Measurements from ENCODE around the gene IQSEC1.

DNA sequence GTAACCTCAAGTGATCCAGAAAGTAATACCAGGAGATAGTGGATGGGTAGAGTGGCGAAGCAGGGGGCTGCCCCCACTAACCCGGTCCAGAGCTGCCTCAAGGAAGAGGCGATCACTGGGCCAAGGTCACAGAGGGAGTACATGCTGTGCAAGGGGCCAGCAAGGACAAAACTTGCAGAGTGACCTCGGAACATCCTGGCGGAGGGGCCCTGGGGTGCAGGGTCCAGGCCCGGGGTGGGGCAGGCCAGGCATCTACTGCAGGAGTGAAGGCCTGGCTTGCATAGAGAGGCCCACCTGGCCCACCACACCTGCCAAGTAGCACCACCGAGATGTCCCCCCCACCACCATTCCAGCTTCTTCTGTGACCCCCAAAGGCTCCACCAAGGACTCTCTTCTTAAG, 17.6 kb downstream of the IQSEC1 start:
- TF ChIP-seq CTCF (IDR thresholded peaks at IDR 0.05) (no peak), NR3C1 (IDR thresholded peaks at IDR 0.05) (no peak), EP300 (IDR thresholded peaks at IDR 0.05) (no peak), RAD21 (conservative IDR thresholded peaks at IDR 0.05 in 1 of 2, IDR thresholded peaks at IDR 0.05 in 1 of 2) (no peak), MAFK (IDR thresholded peaks at IDR 0.05; ENCODE audit: partially characterized antibody) (no peak), POLR2A (IDR thresholded peaks at IDR 0.05; ENCODE audit: low read length) (no peak), BHLHE40 (IDR thresholded peaks at IDR 0.05; ENCODE audit: low read depth, low read length) (no peak), KDM1A (IDR thresholded peaks at IDR 0.05; ENCODE audit: low read depth) (no peak), HOXA7 (CRISPR knock-in tag; IDR thresholded peaks at IDR 0.05) (no peak), HOXB13 (CRISPR knock-in tag; IDR thresholded peaks at IDR 0.05; ENCODE audit: low read depth) (no peak), ZSCAN20 (CRISPR knock-in tag; IDR thresholded peaks at IDR 0.05) (no peak)
- TF ChIP-seq, protein P1, sequence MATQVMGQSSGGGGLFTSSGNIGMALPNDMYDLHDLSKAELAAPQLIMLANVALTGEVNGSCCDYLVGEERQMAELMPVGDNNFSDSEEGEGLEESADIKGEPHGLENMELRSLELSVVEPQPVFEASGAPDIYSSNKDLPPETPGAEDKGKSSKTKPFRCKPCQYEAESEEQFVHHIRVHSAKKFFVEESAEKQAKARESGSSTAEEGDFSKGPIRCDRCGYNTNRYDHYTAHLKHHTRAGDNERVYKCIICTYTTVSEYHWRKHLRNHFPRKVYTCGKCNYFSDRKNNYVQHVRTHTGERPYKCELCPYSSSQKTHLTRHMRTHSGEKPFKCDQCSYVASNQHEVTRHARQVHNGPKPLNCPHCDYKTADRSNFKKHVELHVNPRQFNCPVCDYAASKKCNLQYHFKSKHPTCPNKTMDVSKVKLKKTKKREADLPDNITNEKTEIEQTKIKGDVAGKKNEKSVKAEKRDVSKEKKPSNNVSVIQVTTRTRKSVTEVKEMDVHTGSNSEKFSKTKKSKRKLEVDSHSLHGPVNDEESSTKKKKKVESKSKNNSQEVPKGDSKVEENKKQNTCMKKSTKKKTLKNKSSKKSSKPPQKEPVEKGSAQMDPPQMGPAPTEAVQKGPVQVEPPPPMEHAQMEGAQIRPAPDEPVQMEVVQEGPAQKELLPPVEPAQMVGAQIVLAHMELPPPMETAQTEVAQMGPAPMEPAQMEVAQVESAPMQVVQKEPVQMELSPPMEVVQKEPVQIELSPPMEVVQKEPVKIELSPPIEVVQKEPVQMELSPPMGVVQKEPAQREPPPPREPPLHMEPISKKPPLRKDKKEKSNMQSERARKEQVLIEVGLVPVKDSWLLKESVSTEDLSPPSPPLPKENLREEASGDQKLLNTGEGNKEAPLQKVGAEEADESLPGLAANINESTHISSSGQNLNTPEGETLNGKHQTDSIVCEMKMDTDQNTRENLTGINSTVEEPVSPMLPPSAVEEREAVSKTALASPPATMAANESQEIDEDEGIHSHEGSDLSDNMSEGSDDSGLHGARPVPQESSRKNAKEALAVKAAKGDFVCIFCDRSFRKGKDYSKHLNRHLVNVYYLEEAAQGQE (IDR thresholded peaks at IDR 0.05): no peak

All from A549 (cell line).